Measurements from ENCODE around the gene NWD2. TPM values are rescaled to one million over a fixed set of nuclear protein-coding genes. Genes with fewer than 3 reads are reported as not detected.
A peak's percentile ranks its signal among the peaks of the same experiment; 100 is the strongest.

NWD2 gene
- total and polyA plus RNA-seq, 9 of the 15 experiments (the other 6 are each of a cell fraction or from before 2014, with no cell fraction given): not detected

- TF ChIP-seq SRSF9 (IDR thresholded peaks at IDR 0.05; ENCODE audit: borderline replicate concordance, low read depth, low read length): no peak
These were observed 226.6 kb downstream of the NWD2 start (continued) for GRCh38 chr4:37471093-37471492.

DNA sequence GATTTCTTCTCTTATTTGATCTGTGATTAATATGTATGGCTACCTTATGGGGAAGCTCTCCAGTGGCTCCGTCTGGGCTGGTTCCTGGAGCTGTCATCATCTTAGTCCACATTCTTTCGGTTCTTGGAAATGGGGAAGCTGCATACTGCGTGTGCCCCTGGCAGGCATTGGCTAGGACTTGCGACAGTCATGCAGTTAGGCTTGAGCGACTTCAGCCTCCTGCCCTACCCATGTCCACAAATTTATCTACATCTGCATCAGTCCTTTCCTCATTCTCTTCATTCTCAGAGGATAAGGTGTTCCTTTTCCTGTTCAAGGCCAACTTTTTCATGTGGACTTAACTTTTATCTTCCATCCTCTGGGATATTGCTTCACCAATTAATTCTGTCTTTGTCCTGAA is 227.4 kb downstream of the NWD2 start:
- Histone ChIP-seq H3K36me3 (ENCODE audit: control insufficient read depth, insufficient read depth, low read length) (no peaks in the 10 kb centered on the region), H3K9me3 (replicated peaks; ENCODE audit: control insufficient read depth, insufficient read depth, low read depth, low read length) (no peaks in the 10 kb centered on the region), H2AFZ (ENCODE audit: low read depth, low read length) (no peak overlapping the region), H3K27me3 (ENCODE audit: control insufficient read depth in 2 of 2, insufficient read depth in 2 of 2, low read length in 2 of 2) (no peaks in the 10 kb centered on the region), H4K20me1 (replicated peaks; ENCODE audit: control insufficient read depth, insufficient read depth, low read length) (no peaks in the 10 kb centered on the region), H3K9me1 (ENCODE audit: control insufficient read depth, insufficient read depth, low read length) (no peaks in the 10 kb centered on the region), H3K4me2 (ENCODE audit: insufficient read depth, low read length) (no peak overlapping the region), H3K9ac (ENCODE audit: insufficient read depth in 1 of 2, low read depth in 2 of 2, low read length in 2 of 2) (no peak overlapping the region), H3K4me3 (no peak overlapping the region), H3K27ac (ENCODE audit: extremely low read depth, low read depth, low read length) (no peak overlapping the region), H3K4me1 (replicated peaks in 1 of 2; ENCODE audit: control insufficient read depth in 2 of 2, insufficient read depth in 2 of 2, low read length in 2 of 2) (no peaks in the 10 kb centered on the region), H3K79me2 (ENCODE audit: control insufficient read depth, insufficient read depth, low read length) (no peaks in the 10 kb centered on the region)
- POLR2A ChIA-PET: no interaction called here
- CTCF ChIA-PET (ENCODE audit: low intra/inter-chr PET ratio): no interaction called here
- 3% methylated on average over 5 of the region's 5 CpGs for WGBS (ENCODE audit: insufficient coverage, low coverage, missing lambda C conversion rate)
- BruUV-seq (replicated peaks): no TSS peak
- in situ Hi-C loops (cut with MboI): no loop called here
- intact Hi-C loops (cut with micrococcal nuclease): no loop called here
- ATAC-seq (no peak), DNase-seq (ENCODE audit: extremely low read depth in 1 of 4, low spot score in 3 of 4) (no peak), FAIRE-seq (no peak)
- TF ChIP-seq MXI1 (IDR thresholded peaks at IDR 0.05; ENCODE audit: low read depth, low read length): no peak

DNA sequence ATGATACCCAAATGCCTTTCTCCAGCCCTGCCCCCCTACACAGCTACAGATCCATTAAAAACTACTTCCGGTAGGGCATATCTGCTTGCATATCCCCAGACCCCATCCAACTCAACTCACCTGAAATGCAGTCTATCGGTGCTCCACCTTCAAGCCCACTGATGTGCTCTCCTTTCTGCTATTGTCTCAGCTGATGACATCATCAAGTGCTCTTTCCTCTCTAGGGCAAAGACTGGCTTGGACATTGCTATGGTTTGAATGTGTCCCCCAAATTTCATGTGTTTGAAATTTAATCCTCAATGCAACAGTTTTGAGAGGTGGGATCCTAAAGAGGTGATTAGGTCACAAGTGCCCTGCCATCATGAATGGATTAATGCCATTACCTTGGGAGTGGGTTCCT is 229.3 kb downstream of the NWD2 start:
- Histone ChIP-seq H3K27me3 (ENCODE audit: control insufficient read depth in 2 of 2, insufficient read depth in 2 of 2, low read length in 2 of 2) (no peaks in the 10 kb centered on the region), H3K27ac (ENCODE audit: extremely low read depth, low read depth, low read length) (no peak overlapping the region), H2AFZ (ENCODE audit: low read depth, low read length) (no peak overlapping the region), H3K9me3 (replicated peaks; ENCODE audit: control insufficient read depth, insufficient read depth, low read depth, low read length) (no peaks in the 10 kb centered on the region), H3K9me1 (ENCODE audit: control insufficient read depth, insufficient read depth, low read length) (no peaks in the 10 kb centered on the region), H3K9ac (ENCODE audit: insufficient read depth in 1 of 2, low read depth in 2 of 2, low read length in 2 of 2) (no peak overlapping the region), H3K36me3 (ENCODE audit: control insufficient read depth, insufficient read depth, low read length) (no peaks in the 10 kb centered on the region), H4K20me1 (replicated peaks; ENCODE audit: control insufficient read depth, insufficient read depth, low read length) (no peaks in the 10 kb centered on the region), H3K4me3 (no peak overlapping the region), H3K4me2 (ENCODE audit: insufficient read depth, low read length) (no peak overlapping the region), H3K79me2 (ENCODE audit: control insufficient read depth, insufficient read depth, low read length) (no peaks in the 10 kb centered on the region), H3K4me1 (replicated peaks in 1 of 2; ENCODE audit: control insufficient read depth in 2 of 2, insufficient read depth in 2 of 2, low read length in 2 of 2) (no peaks in the 10 kb centered on the region)
- WGBS (ENCODE audit: insufficient coverage, low coverage, missing lambda C conversion rate): 0% methylated on average over 2 of the region's 2 CpGs
- no peak for TF ChIP-seq SMAD1 (IDR thresholded peaks at IDR 0.05; ENCODE audit: low read depth, low read length, partially characterized antibody)
- TF ChIP-seq, protein P1, sequence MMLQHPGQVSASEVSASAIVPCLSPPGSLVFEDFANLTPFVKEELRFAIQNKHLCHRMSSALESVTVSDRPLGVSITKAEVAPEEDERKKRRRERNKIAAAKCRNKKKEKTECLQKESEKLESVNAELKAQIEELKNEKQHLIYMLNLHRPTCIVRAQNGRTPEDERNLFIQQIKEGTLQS (IDR thresholded peaks at IDR 0.05): peak; percentile 40; the same call in 1 of the 2 replicates
- TF ChIP-seq, protein P1 (CRISPR knock-in tag; conservative IDR thresholded peaks at IDR 0.05): no peak
- DNase-seq (ENCODE audit: extremely low read depth in 1 of 4, low spot score in 3 of 4): no peak
- intact Hi-C loops (cut with micrococcal nuclease) (no loop called here), in situ Hi-C loops (cut with MboI) (no loop called here)
- ATAC-seq: no peak
- ChIA-PET CTCF (ENCODE audit: low intra/inter-chr PET ratio) (no interaction called here), POLR2A (no interaction called here)
- no peak for FAIRE-seq
- no TSS peak for BruUV-seq (replicated peaks)
